Heart right ventricle (tissue), 16 donors: ENCODE data around the gene TPO. TPM values are rescaled to one million over a fixed set of nuclear protein-coding genes. Genes with fewer than 3 reads are reported as not detected.

ENCODE experiments used
- ATAC-seq, 8 donors: fragments of 200-7000 bp; cut with Tn5 transposase; one replicate each; pipeline ENCODE4 v1.9.1; 2020; ENCODE audit warnings: mild to moderate bottlenecking in 8 of 8, moderate library complexity in 8 of 8, moderate number of reproducible peaks in 1 of 8
- DNase-seq, 2 donors: peaks; one replicate each; pipeline ENCODE4 v3.0.0-alpha.2; 2020
- H3K27ac ChIP-seq, 10 donors: fragments of 200-600 bp; sonication (generic) in 2 of 10; one replicate each; pipeline versions ENCODE4 v1.5.0 to v1.8.0; 2020 to 2022; ENCODE audit warnings: mild to moderate bottlenecking in 3 of 10
- H3K27me3 ChIP-seq, 7 donors: fragments of 200-600 bp; one replicate each; pipeline ENCODE4 v1.8.0; 2021 to 2022; ENCODE audit warnings: mild to moderate bottlenecking in 2 of 7
- H3K36me3 ChIP-seq, 9 donors: fragments of 200-600 bp; sonication (generic) in 1 of 9; one replicate each; pipeline versions ENCODE4 v1.5.0 to v1.8.0; 2020 to 2022; ENCODE audit warnings: mild to moderate bottlenecking in 2 of 9
- H3K4me1 ChIP-seq, 9 donors: fragments of 200-600 bp; sonication (generic) in 1 of 9; one replicate each; pipeline versions ENCODE4 v1.5.0 to v1.8.0; 2020 to 2022; ENCODE audit warnings: mild to moderate bottlenecking in 4 of 9
- H3K4me3 ChIP-seq, 10 donors: fragments of 200-600 bp; sonication (generic) in 2 of 10; one replicate each; pipeline versions ENCODE4 v1.5.0 to v1.8.0; 2020 to 2022; ENCODE audit warnings: mild to moderate bottlenecking in 7 of 10, moderate library complexity in 2 of 10
- H3K9me3 ChIP-seq, 11 donors: fragments of 200-600 bp in 10 of 11; sonication (generic) in 2 of 11; one replicate each; pipeline versions ENCODE4 v1.5.0 to v1.8.0; 2013 to 2022; ENCODE audit warnings: mild to moderate bottlenecking in 2 of 11, control low read depth in 1 of 11, moderate library complexity in 1 of 11
- CTCF ChIP-seq, 9 donors: fragments of 200-600 bp; sonication (generic) in 2 of 9; IDR thresholded peaks; one replicate each; pipeline versions ENCODE4 v1.5.0 to v1.8.0; 2021 to 2022; ENCODE audit warnings: antibody characterized with exemption in 9 of 9, mild to moderate bottlenecking in 5 of 9, moderate library complexity in 1 of 9
- WGBS, 2 donors: extraction: QIAGEN DNeasy Blood & Tissue Kit; methylation state at CpG; one replicate each; pipeline ENCODE4 v1.1.7; 2013; ENCODE audit warnings: inconsistent platforms in 1 of 2; 5-methylcytosine and 5-hydroxymethylcytosine counted together
- intact Hi-C, 10 donors: fragments of 100-400 bp; cut with DNase I; formaldehyde crosslinking; loops; one replicate each; pipeline versions ENCODE4 v1.11.1 to v1.14.2; 2022
- polyA plus RNA-seq, 2 donors: library from polyadenylated mRNA; stranded (reverse); fragments of 200-250 nt; gene quantifications; one replicate each; pipeline ENCODE4 v1.2.3, GENCODE V29; 2013
- total RNA-seq, 10 donors: library from RNA; stranded (reverse); fragmentation: NEBNext Ultra II Directional in 3 of 10; extraction: Animal tissue kit (Norgen Biotek cat#: 25700) in 3 of 10; gene quantifications; one replicate each; pipeline versions ENCODE4 v1.2.1 to v1.2.4, GENCODE V29; 2021 to 2023
- donor health status: Arrhythmogenic right ventricular cardiomyopathy.
- donor health status: ischemic (EF 13 %, LVEDD 7.1; RV severe dilation, severe dysfunction).
- donor health status: healthy with polysubstance abuse.
- donor health status: DM: no; HTN: yes; CAD: no.
- donor health status: DM: no; HTN: no; CAD: no.
- donor health status: ischemic (EF 25% LVEDD 6.9; RV normal size, moderate dysfunction).
- donor health status: ischemic (EF 25% LVEDD 5.7; RV mildly dilated, moderate dysfunction).
- donor health status: healthy.
- donor health status: DM: yes; HTN: yes; CAD: no.
- donor health status: Ischemic cardiomyopathy.
- donor health status: ischemic (EF 35%, LVEDD 5.7; RV mildly dilated, moderate dysfunction).
- donor health status: nonischemic (EF 11% LVEDD 7.7; RV severe dilation, severe dysfunction).
- donor health status: DM: yes; HTN: yes; CAD: no.
- donor health status: PGD.
- donor health status: ischemic (EF 29% LVEDD 5.4; RV normal size, mild dysfunction).
- donor health status: nonischemic (EF 23%, LVEDD 6.1; RV moderate dilation, normal function).

The TPO gene
- total and polyA plus RNA-seq, 12 donors = 0.85 to 22.1 (median 6.4) TPM

- Histone ChIP-seq H3K4me1 (peaks cover 0 to 12% (median 0%) of the 10 kb centered on the region in 9 donors), H3K4me3 (no peak overlapping the region), H3K27me3 (peaks cover 0 to 5% (median 0%) of the 10 kb centered on the region in 7 donors), H3K9me3 (no peaks in the 10 kb centered on the region), H3K36me3 (no peaks in the 10 kb centered on the region), H3K27ac (no peak overlapping the region)
- WGBS, 2 donors = 84 to 86% methylated on average over 2 of the region's 2 CpGs
- intact Hi-C loops = no loop called here
- no peak for TF ChIP-seq CTCF (IDR thresholded peaks at IDR 0.05)
- no peak for DNase-seq
- ATAC-seq = no peak
Observed at GRCh38 chr2:1393321-1393720, 19.9 kb upstream of the TPO start.

- 92% methylated on average over 7 of the region's 7 CpGs for WGBS, 2 donors
- Histone ChIP-seq H3K9me3 (no peaks in the 10 kb centered on the region), H3K4me3 (no peak overlapping the region), H3K36me3 (no peaks in the 10 kb centered on the region), H3K4me1 (peaks cover 0 to 6% (median 0%) of the 10 kb centered on the region in 9 donors), H3K27ac (no peak overlapping the region), H3K27me3 (peaks cover 0 to 5% (median 0%) of the 10 kb centered on the region in 7 donors)
- DNase-seq (no peak), ATAC-seq (no peak)
- intact Hi-C loops = no loop called here
- TF ChIP-seq CTCF (IDR thresholded peaks at IDR 0.05) = no peak
Observed at GRCh38 chr2:1394709-1395408, 18.4 kb upstream of the TPO start.

GRCh38 chr2:1397350-1397749 lies 15.9 kb upstream of the TPO start:
- H3K27ac ChIP-seq = no peak overlapping the region
- intact Hi-C loops = no loop called here
- H3K27me3 ChIP-seq = peaks cover 0 to 5% (median 0%) of the 10 kb centered on the region in 7 donors
- H3K4me3 ChIP-seq = no peak overlapping the region
- no peak for TF ChIP-seq CTCF (IDR thresholded peaks at IDR 0.05)
- no peak for ATAC-seq
- 65 to 67% methylated on average over 4 of the region's 4 CpGs for WGBS, 2 donors
- peaks cover 0 to 6% (median 0%) of the 10 kb centered on the region in 9 donors for H3K4me1 ChIP-seq
- DNase-seq = no peak
- H3K9me3 ChIP-seq = no peaks in the 10 kb centered on the region
- no peaks in the 10 kb centered on the region for H3K36me3 ChIP-seq

DNA sequence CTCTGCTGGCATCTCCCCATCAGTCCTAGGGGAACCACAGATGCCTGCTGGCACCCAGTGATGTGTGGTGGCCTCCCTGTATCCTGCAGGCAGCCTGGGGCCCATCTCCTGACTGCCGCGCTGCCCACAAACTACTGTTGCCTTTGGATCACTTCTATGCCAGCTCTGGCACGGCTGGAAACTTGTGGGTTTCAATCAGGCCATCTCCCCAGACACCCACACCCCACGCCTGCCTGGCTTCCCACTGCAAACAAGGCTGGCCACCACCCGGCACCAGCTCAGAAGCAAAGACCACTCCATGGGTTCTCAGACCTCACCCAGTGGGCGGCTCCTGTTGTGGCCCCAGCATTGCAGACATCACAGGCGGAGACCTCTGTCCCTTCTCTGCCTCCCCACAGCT lies 15.1 kb upstream of the TPO start:
- peaks cover 0 to 4% (median 0%) of the 10 kb centered on the region in 7 donors for H3K27me3 ChIP-seq
- TF ChIP-seq CTCF (IDR thresholded peaks at IDR 0.05) = no peak
- peaks cover 0 to 6% (median 0%) of the 10 kb centered on the region in 9 donors for H3K4me1 ChIP-seq
- no peaks in the 10 kb centered on the region for H3K9me3 ChIP-seq
- WGBS, 2 donors = 90 to 92% methylated on average over 7 of the region's 7 CpGs
- H3K4me3 ChIP-seq = no peak overlapping the region
- H3K36me3 ChIP-seq = no peaks in the 10 kb centered on the region
- intact Hi-C loops = no loop called here
- ATAC-seq (no peak), DNase-seq (no peak)
- H3K27ac ChIP-seq = no peak overlapping the region
